ENCODE measurements around the gene ANKZF1.

ANKZF1 gene, protein sequence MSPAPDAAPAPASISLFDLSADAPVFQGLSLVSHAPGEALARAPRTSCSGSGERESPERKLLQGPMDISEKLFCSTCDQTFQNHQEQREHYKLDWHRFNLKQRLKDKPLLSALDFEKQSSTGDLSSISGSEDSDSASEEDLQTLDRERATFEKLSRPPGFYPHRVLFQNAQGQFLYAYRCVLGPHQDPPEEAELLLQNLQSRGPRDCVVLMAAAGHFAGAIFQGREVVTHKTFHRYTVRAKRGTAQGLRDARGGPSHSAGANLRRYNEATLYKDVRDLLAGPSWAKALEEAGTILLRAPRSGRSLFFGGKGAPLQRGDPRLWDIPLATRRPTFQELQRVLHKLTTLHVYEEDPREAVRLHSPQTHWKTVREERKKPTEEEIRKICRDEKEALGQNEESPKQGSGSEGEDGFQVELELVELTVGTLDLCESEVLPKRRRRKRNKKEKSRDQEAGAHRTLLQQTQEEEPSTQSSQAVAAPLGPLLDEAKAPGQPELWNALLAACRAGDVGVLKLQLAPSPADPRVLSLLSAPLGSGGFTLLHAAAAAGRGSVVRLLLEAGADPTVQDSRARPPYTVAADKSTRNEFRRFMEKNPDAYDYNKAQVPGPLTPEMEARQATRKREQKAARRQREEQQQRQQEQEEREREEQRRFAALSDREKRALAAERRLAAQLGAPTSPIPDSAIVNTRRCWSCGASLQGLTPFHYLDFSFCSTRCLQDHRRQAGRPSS

DNA sequence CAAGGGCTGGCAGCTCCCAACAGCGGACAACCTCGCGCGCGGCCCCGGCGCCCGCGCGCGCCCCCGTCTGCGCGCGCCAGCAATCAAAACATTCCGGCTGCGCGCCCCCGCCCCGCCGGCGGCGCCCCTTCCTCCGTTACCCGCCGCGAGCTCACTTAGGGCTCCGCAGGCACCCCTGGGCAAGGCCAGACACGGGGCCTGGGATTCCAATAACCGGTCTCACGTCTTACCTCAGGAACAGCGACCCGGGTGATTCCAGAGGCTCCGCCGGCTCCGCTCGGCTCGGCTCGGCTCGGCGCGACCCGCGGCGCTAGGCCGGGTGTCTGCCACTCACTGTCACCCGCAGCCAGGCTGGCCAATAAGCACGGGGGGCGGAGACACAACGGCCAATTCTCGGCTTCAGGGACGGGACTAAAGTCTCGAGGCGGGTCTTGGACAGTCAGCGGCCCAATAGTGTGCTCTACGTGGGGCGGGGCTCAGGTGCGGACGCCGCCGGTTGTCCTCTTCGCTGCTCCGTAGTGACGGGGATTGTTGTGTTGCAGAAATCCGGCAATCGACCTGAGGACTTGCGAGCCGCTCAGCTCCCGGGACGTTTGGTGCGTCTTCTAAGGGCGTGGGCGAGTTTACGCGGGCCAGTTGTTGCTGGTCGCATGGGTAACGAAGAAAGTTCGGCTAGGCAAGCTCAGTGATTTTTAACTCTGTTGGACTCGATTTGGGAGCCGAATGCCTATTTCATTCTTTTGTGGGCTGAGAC lies at the start of gene ANKZF1, which contains the start of gene ATG9A:
TSS of gene ANKZF1 (plus strand) at position 502 of the 754 bp plus-strand sequence. CDS start 452 bp downstream, outside the sequence.
TSS of gene ATG9A (minus strand) at position 332 of the 754 bp plus-strand sequence. CDS start 1,612 bp downstream, outside the sequence.
- TF ChIP-seq, protein P1, sequence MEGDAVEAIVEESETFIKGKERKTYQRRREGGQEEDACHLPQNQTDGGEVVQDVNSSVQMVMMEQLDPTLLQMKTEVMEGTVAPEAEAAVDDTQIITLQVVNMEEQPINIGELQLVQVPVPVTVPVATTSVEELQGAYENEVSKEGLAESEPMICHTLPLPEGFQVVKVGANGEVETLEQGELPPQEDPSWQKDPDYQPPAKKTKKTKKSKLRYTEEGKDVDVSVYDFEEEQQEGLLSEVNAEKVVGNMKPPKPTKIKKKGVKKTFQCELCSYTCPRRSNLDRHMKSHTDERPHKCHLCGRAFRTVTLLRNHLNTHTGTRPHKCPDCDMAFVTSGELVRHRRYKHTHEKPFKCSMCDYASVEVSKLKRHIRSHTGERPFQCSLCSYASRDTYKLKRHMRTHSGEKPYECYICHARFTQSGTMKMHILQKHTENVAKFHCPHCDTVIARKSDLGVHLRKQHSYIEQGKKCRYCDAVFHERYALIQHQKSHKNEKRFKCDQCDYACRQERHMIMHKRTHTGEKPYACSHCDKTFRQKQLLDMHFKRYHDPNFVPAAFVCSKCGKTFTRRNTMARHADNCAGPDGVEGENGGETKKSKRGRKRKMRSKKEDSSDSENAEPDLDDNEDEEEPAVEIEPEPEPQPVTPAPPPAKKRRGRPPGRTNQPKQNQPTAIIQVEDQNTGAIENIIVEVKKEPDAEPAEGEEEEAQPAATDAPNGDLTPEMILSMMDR (IDR thresholded peaks at IDR 0.05): no peak

DNA sequence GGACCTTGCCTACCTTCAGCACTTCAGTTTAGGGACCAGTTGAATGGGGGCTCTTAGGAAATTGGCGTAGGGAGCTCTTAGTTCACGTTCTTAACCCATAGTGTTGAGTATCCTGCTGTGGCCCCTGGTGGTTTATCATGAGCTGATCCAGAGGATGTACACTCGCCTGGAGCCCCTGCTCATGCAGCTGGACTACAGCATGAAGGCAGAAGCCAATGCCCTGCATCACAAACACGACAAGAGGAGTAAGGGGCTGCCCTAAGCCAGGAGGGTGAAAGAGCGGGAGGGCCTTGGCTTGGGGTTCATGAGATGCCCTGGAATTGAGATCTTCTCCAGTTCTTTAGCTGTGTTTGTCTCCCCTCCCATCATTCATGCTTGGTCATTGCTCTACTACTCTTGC lies 48.6 kb upstream of the ANKZF1 start:
- Histone ChIP-seq H3K79me2 (peaks cover 8% of the 10 kb centered on the region), H3K4me1 (peaks cover 9% of the 10 kb centered on the region), H3K4me3 (ENCODE audit: low read depth, low read length) (no peak overlapping the region), H2AFZ (no peak overlapping the region), H3K27me3 (ENCODE audit: control insufficient read depth, insufficient read depth, low read length) (no peaks in the 10 kb centered on the region), H3K27ac (no peak overlapping the region), H3K9ac (no peak overlapping the region), H3K36me3 (ENCODE audit: control insufficient read depth, insufficient read depth, low read length) (no peaks in the 10 kb centered on the region), H3K9me3 (ENCODE audit: control insufficient read depth, low read length) (no peaks in the 10 kb centered on the region), H3K4me2 (ENCODE audit: low read length) (no peak overlapping the region)
- TF ChIP-seq, protein P1 (IDR thresholded peaks at IDR 0.05): no peak

More for the DNA sequence above, at the start of gene ANKZF1, which contains the start of gene ATG9A:
- Histone ChIP-seq H3K27ac (peak within 1 kb of the TSS; percentile 77), H3K9ac (peak within 1 kb of the TSS; percentile 62), H3K4me3 (ENCODE audit: low read depth, low read length) (peak within 1 kb of the TSS; percentile 99), H3K9me3 (ENCODE audit: control insufficient read depth, low read length) (no peaks in the 10 kb centered on the region), H3K36me3 (ENCODE audit: control insufficient read depth, insufficient read depth, low read length) (no peaks in the 10 kb centered on the region), H3K4me2 (ENCODE audit: low read length) (peak within 1 kb of the TSS; percentile 99), H3K4me1 (peaks cover 7% of the 10 kb centered on the region), H3K79me2 (peaks cover 22% of the 10 kb centered on the region), H2AFZ (peak within 1 kb of the TSS; percentile 94), H3K27me3 (ENCODE audit: control insufficient read depth, insufficient read depth, low read length) (no peaks in the 10 kb centered on the region)

DNA sequence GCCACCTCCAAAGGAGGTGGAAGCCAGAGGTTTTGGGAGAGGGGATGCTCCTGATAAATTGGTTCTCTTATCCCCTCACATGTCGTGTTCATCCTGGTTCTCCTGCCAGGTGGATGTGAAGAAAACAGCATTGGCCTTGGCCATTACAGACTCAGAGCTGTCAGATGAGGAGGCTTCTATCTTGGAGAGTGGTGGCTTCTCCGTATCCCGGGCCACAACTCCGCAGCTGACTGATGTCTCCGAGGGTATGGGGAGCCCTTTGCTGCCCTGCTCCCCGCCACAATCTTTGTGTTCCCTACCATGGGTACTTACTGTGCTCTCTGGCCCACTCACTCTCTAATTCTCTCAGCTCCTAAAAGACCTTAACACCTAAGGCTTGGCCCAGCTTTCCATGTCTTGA lies 48.1 kb upstream of the ANKZF1 start:
- TF ChIP-seq, protein P1 (IDR thresholded peaks at IDR 0.05): no peak
- no peaks in the 10 kb centered on the region for H3K36me3 ChIP-seq (ENCODE audit: control insufficient read depth, insufficient read depth, low read length)
- H3K27me3 ChIP-seq (ENCODE audit: control insufficient read depth, insufficient read depth, low read length): no peaks in the 10 kb centered on the region
- H3K27ac ChIP-seq: no peak overlapping the region
- H3K4me3 ChIP-seq (ENCODE audit: low read depth, low read length): no peak overlapping the region
- H3K9me3 ChIP-seq (ENCODE audit: control insufficient read depth, low read length): no peaks in the 10 kb centered on the region
- peaks cover 8% of the 10 kb centered on the region for H3K79me2 ChIP-seq
- no peak overlapping the region for H3K4me2 ChIP-seq (ENCODE audit: low read length)
- no peak overlapping the region for H2AFZ ChIP-seq
- H3K4me1 ChIP-seq: peaks cover 9% of the 10 kb centered on the region
- no peak overlapping the region for H3K9ac ChIP-seq

DNA sequence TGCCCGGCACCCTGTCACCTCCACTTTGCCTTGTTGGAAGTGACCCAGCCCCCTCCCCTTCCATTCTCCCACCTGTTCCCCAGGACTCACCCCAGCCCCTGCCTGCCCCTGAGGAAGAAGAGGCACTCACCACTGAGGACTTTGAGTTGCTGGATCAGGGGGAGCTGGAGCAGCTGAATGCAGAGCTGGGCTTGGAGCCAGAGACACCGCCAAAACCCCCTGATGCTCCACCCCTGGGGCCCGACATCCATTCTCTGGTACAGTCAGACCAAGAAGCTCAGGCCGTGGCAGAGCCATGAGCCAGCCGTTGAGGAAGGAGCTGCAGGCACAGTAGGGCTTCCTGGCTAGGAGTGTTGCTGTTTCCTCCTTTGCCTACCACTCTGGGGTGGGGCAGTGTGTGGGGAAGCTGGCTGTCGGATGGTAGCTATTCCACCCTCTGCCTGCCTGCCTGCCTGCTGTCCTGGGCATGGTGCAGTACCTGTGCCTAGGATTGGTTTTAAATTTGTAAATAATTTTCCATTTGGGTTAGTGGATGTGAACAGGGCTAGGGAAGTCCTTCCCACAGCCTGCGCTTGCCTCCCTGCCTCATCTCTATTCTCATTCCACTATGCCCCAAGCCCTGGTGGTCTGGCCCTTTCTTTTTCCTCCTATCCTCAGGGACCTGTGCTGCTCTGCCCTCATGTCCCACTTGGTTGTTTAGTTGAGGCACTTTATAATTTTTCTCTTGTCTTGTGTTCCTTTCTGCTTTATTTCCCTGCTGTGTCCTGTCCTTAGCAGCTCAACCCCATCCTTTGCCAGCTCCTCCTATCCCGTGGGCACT lies 47.1 kb upstream of the ANKZF1 start:
- Histone ChIP-seq H3K27ac (no peak overlapping the region), H3K9ac (no peak overlapping the region), H3K79me2 (peaks cover 8% of the 10 kb centered on the region), H3K9me3 (ENCODE audit: control insufficient read depth, low read length) (no peaks in the 10 kb centered on the region), H2AFZ (no peak overlapping the region), H3K4me1 (peaks cover 9% of the 10 kb centered on the region), H3K4me2 (ENCODE audit: low read length) (no peak overlapping the region), H3K27me3 (ENCODE audit: control insufficient read depth, insufficient read depth, low read length) (no peaks in the 10 kb centered on the region), H3K4me3 (ENCODE audit: low read depth, low read length) (no peak overlapping the region), H3K36me3 (ENCODE audit: control insufficient read depth, insufficient read depth, low read length) (no peaks in the 10 kb centered on the region)
- TF ChIP-seq, protein P1 (IDR thresholded peaks at IDR 0.05): no peak

Data from parathyroid adenoma (tissue), 2 donors.